OCI-LY3 (cell line): ENCODE data around the gene CCDC110.

Experiments
- H2AFZ ChIP-seq: fragments of 200-600, 300-600 bp; shearing (Covaris generic); 2 replicates; pipeline ENCODE4 v1.6.0; 2014; ENCODE audit warnings: antibody characterized with exemption, low read depth, low read length
- H3K27ac ChIP-seq: fragments of 200-600, 300-600 bp; sonication (generic); 2 replicates; pipeline ENCODE4 v1.5.1; 2014; ENCODE audit warnings: mild to moderate bottlenecking, low read length, moderate library complexity, mixed read lengths
- H3K27me3 ChIP-seq: fragments of 200-600, 300-600 bp; sonication (generic); 2 replicates; pipeline ENCODE4 v1.6.1; 2014; ENCODE audit warnings: low read depth, low read length, mixed read lengths
- H3K36me3 ChIP-seq: fragments of 200-600, 300-600 bp; sonication (generic); replicated peaks from 2 replicates; pipeline ENCODE3; 2014; ENCODE audit warnings: low read depth, low read length, mixed read lengths
- H3K4me1 ChIP-seq: fragments of 300-600, 200-600 bp; sonication (generic); 2 replicates; pipeline ENCODE4 v1.6.1; 2014; ENCODE audit warnings: low read length, mixed read lengths
- H3K4me2 ChIP-seq: fragments of 200-600, 300-600 bp; sonication (generic); 2 replicates; pipeline ENCODE4 v1.6.1; 2014; ENCODE audit warnings: low read length, mixed read lengths
- H3K4me3 ChIP-seq: fragments of 300-600, 200-600 bp; sonication (generic); 2 replicates; pipeline ENCODE4 v1.5.1; 2014; ENCODE audit warnings: antibody characterized with exemption, mild to moderate bottlenecking, low read length, moderate library complexity
- H3K79me2 ChIP-seq: fragments of 300-600, 200-600 bp; shearing (Covaris generic); 2 replicates; pipeline ENCODE4 v1.6.1; 2014; ENCODE audit warnings: mild to moderate bottlenecking, low read length, mixed read lengths
- H3K9ac ChIP-seq: fragments of 300-600, 200-600 bp; shearing (Covaris generic); 2 replicates; pipeline ENCODE4 v1.6.0; 2014; ENCODE audit warnings: mild to moderate bottlenecking, low read length, moderate library complexity
- H3K9me3 ChIP-seq: fragments of 200-600, 300-600 bp; shearing (Covaris generic); 2 replicates; pipeline ENCODE4 v1.6.1; 2014; ENCODE audit warnings: low read length, mixed read lengths; ENCODE audit not compliant: insufficient read depth
- H4K20me1 ChIP-seq: fragments of 200-600, 300-600 bp; sonication (generic); 2 replicates; pipeline ENCODE4 v1.6.1; 2016; ENCODE audit warnings: low read length, mixed read lengths; ENCODE audit not compliant: insufficient read depth
- CTCF ChIP-seq: fragments of 200-600, 300-600 bp; sonication (generic); IDR thresholded peaks from 2 replicates; pipeline ENCODE4 v1.5.1; 2014; ENCODE audit warnings: antibody characterized with exemption, low read length, low read depth
- EZH2phosphoT487 ChIP-seq: fragments of 200-600 bp; shearing (Covaris generic); IDR thresholded peaks from 2 replicates; pipeline ENCODE4 v1.6.1; 2018; ENCODE audit warnings: antibody characterized with exemption, mixed run types, low read depth

Gene CCDC110

GRCh38 chr4:185445209-185445608 lies 26.3 kb downstream of the CCDC110 start:
- H3K27me3 ChIP-seq = no peaks in the 10 kb centered on the region
- H3K79me2 ChIP-seq = no peaks in the 10 kb centered on the region
- H3K4me1 ChIP-seq = no peaks in the 10 kb centered on the region
- TF ChIP-seq EZH2phosphoT487 = no peak
- TF ChIP-seq CTCF = no peak
- H3K27ac ChIP-seq = no peak overlapping the region
- H2AFZ ChIP-seq = no peak overlapping the region
- no peak overlapping the region for H3K4me2 ChIP-seq
- no peaks in the 10 kb centered on the region for H3K36me3 ChIP-seq
- no peak overlapping the region for H3K4me3 ChIP-seq
- no peaks in the 10 kb centered on the region for H4K20me1 ChIP-seq
- no peaks in the 10 kb centered on the region for H3K9me3 ChIP-seq
- no peak overlapping the region for H3K9ac ChIP-seq

GRCh38 chr4:185441479-185441878 lies 30.1 kb downstream of the CCDC110 start:
- Histone ChIP-seq H3K9me3 (no peaks in the 10 kb centered on the region), H4K20me1 (no peaks in the 10 kb centered on the region), H3K4me3 (no peak overlapping the region), H3K9ac (no peak overlapping the region), H3K4me1 (no peaks in the 10 kb centered on the region), H3K36me3 (no peaks in the 10 kb centered on the region), H2AFZ (no peak overlapping the region), H3K79me2 (no peaks in the 10 kb centered on the region), H3K27me3 (no peaks in the 10 kb centered on the region), H3K4me2 (no peak overlapping the region), H3K27ac (no peak overlapping the region)
- TF ChIP-seq CTCF (no peak), EZH2phosphoT487 (no peak)

- no peak overlapping the region for H3K4me3 ChIP-seq
- no peaks in the 10 kb centered on the region for H3K79me2 ChIP-seq
- no peak overlapping the region for H2AFZ ChIP-seq
- H3K27me3 ChIP-seq = no peaks in the 10 kb centered on the region
- no peak overlapping the region for H3K4me2 ChIP-seq
- H3K9ac ChIP-seq = no peak overlapping the region
- no peaks in the 10 kb centered on the region for H3K9me3 ChIP-seq
- no peaks in the 10 kb centered on the region for H3K36me3 ChIP-seq
- no peaks in the 10 kb centered on the region for H3K4me1 ChIP-seq
- H3K27ac ChIP-seq = no peak overlapping the region
- TF ChIP-seq CTCF (no peak), EZH2phosphoT487 (no peak)
- H4K20me1 ChIP-seq = no peaks in the 10 kb centered on the region
These were observed 33.7 kb downstream of the CCDC110 start for GRCh38 chr4:185437809-185438208.

GRCh38 chr4:185435466-185435865 lies 36.1 kb downstream of the CCDC110 start:
- Histone ChIP-seq H2AFZ (no peak overlapping the region), H3K4me3 (no peak overlapping the region)

More at GRCh38 chr4:185435466-185435865, 36.1 kb downstream of the CCDC110 start:
- TF ChIP-seq CTCF (no peak), EZH2phosphoT487 (no peak)
- H4K20me1 ChIP-seq = no peaks in the 10 kb centered on the region
- no peaks in the 10 kb centered on the region for H3K79me2 ChIP-seq
- no peaks in the 10 kb centered on the region for H3K4me1 ChIP-seq
- H3K27me3 ChIP-seq = no peaks in the 10 kb centered on the region
- no peak overlapping the region for H3K4me2 ChIP-seq
- no peak overlapping the region for H3K27ac ChIP-seq
- H3K36me3 ChIP-seq = no peaks in the 10 kb centered on the region
- H3K9ac ChIP-seq = no peak overlapping the region
- H3K9me3 ChIP-seq = no peaks in the 10 kb centered on the region
